SU-DHL-6 (cell line): ENCODE measurements around the gene BMPR1A.

Experiments
- H2AFZ ChIP-seq: fragments of 200-600 bp; sonication (generic); 2 replicates; pipeline ENCODE4 v1.6.1; 2014; ENCODE audit warnings: low read depth, mild to moderate bottlenecking, moderate library complexity, mixed read lengths, antibody characterized with exemption, low read length; ENCODE audit not compliant: severe bottlenecking
- H3F3A ChIP-seq: fragments of 200-600 bp; shearing (Covaris generic); 2 replicates; pipeline ENCODE4 v1.6.0; 2016; ENCODE audit warnings: antibody characterized with exemption, mild to moderate bottlenecking; ENCODE audit not compliant: insufficient read depth
- H3K27ac ChIP-seq: fragments of 200-600 bp; sonication (generic); 2 replicates; pipeline ENCODE4 v1.5.1; 2016; ENCODE audit warnings: low read depth, mild to moderate bottlenecking, low read length, moderate library complexity, mixed read lengths
- H3K27me3 ChIP-seq: fragments of 200-600 bp; sonication (generic), shearing (Covaris generic); 2 replicates; pipeline ENCODE4 v1.6.0; 2014; ENCODE audit warnings: mild to moderate bottlenecking, low read length
- H3K36me3 ChIP-seq: fragments of 200-600 bp; sonication (generic); 2 replicates; pipeline ENCODE4 v1.6.1; 2014; ENCODE audit warnings: mild to moderate bottlenecking, low read length, mixed read lengths
- H3K4me2 ChIP-seq: fragments of 300-600, 200-600 bp; shearing (Covaris generic), sonication (generic); 2 replicates; pipeline ENCODE4 v1.6.0; 2014; ENCODE audit warnings: low read length, low read depth, mild to moderate bottlenecking; ENCODE audit not compliant: poor library complexity, severe bottlenecking
- H3K4me3 ChIP-seq: fragments of 200-600 bp; sonication (generic); 2 replicates; pipeline ENCODE4 v1.5.1; 2014; ENCODE audit warnings: antibody characterized with exemption, low read length, mild to moderate bottlenecking, mixed read lengths; ENCODE audit not compliant: insufficient read depth, poor library complexity, severe bottlenecking
- H3K79me2 ChIP-seq: fragments of 200-600 bp; sonication (generic); 2 replicates; pipeline ENCODE4 v1.6.1; 2014; ENCODE audit warnings: mild to moderate bottlenecking, low read length, moderate library complexity; ENCODE audit not compliant: insufficient read depth
- H3K9ac ChIP-seq: fragments of 200-600 bp; sonication (generic); 2 replicates; pipeline ENCODE4 v1.7.0; 2014; ENCODE audit warnings: mild to moderate bottlenecking, low read length
- H3K9me2 ChIP-seq: fragments of 200-600 bp; sonication (generic); replicated peaks from 2 replicates; pipeline ENCODE4 v1.6.1; 2014; ENCODE audit warnings: low read length; ENCODE audit not compliant: insufficient read depth
- H3K9me3 ChIP-seq: fragments of 200-600 bp; sonication (generic); 2 replicates; pipeline ENCODE4 v1.6.1; 2014; ENCODE audit warnings: low read length, mixed read lengths; ENCODE audit not compliant: insufficient read depth
- H4K20me1 ChIP-seq: fragments of 200-600 bp; sonication (generic); 2 replicates; pipeline ENCODE4 v1.6.1; 2014; ENCODE audit warnings: low read depth, mild to moderate bottlenecking, antibody characterized with exemption, low read length, moderate library complexity, mixed read lengths
- CTCF ChIP-seq: fragments of 200-600 bp; sonication (generic); IDR thresholded peaks from one replicate; pipeline ENCODE4 v1.5.1; 2017; ENCODE audit warnings: antibody characterized with exemption, mild to moderate bottlenecking, low read length, moderate library complexity; ENCODE audit not compliant: insufficient read depth, poor library complexity, severe bottlenecking
- EZH2phosphoT487 ChIP-seq: fragments of 200-600 bp; sonication (generic), shearing (Covaris generic); conservative IDR thresholded peaks from 2 replicates; pipeline ENCODE4 v1.6.1; 2018; ENCODE audit warnings: mild to moderate bottlenecking, antibody characterized with exemption, low read length, moderate library complexity, mixed read lengths

Gene BMPR1A

DNA sequence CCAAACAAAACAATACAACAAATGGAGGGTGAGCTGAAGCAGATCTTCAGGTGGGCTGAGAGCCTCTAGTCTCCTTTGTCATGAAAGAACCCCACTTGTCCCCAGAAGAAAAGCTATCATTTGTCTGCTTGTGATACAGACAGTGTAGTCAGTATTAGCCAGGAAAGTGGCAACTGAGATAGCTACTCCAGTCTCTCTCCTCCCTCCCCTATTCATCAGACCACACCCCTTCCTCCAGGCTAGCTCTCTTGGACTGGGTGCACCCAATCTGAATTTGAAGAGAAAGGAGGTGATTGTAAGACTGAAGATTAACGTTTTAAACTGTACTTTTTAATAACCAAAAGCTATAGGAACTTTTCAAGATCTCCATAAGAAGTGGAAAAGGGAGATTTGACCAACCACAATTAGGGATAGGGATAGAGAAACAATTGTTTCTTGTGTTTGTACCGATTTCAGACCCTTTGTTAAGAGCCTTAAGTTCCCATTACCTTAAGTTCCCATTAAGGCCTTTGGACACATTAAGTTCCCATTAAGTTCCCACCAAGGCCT is 14.1 kb downstream of the BMPR1A start:
- Histone ChIP-seq H3K27ac (no peak overlapping the region), H4K20me1 (peaks cover 19% of the 10 kb centered on the region), H3K4me2 (no peak overlapping the region), H3K27me3 (no peaks in the 10 kb centered on the region), H3F3A (no peaks in the 10 kb centered on the region), H3K9me3 (no peaks in the 10 kb centered on the region), H3K4me3 (no peak overlapping the region), H3K79me2 (peaks cover 66% of the 10 kb centered on the region), H2AFZ (no peak overlapping the region), H3K36me3 (no peaks in the 10 kb centered on the region), H3K9ac (no peak overlapping the region), H3K9me2 (no peaks in the 10 kb centered on the region)
- TF ChIP-seq CTCF = no peak
- no peak for TF ChIP-seq EZH2phosphoT487

DNA sequence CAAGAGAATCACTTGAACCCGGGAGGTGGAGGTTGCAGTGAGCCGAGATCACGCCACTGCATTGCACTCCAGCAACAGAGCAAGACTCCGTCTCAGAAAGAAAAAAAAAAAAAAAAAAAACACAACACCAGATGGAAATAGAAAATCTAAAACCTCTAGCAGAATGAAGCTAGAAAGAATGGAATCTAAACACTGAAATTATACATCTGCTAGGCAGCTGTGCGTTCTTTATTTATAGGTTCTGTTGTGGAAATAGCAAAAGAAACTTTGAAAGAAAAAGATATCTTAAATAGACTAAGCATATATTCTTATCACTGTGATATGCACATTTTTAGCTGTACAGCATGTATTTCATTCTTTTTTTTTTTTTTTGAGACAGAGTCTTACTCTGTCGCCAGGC is 17.1 kb downstream of the BMPR1A start:
- Histone ChIP-seq H3K79me2 (peaks cover 58% of the 10 kb centered on the region), H3K9me2 (no peaks in the 10 kb centered on the region), H3K27ac (no peak overlapping the region), H3K4me2 (no peak overlapping the region), H2AFZ (no peak overlapping the region), H4K20me1 (peaks cover 10% of the 10 kb centered on the region), H3K4me3 (no peak overlapping the region), H3K36me3 (no peaks in the 10 kb centered on the region), H3F3A (no peaks in the 10 kb centered on the region), H3K9me3 (no peaks in the 10 kb centered on the region), H3K9ac (no peak overlapping the region), H3K27me3 (no peaks in the 10 kb centered on the region)
- TF ChIP-seq EZH2phosphoT487 (no peak), CTCF (no peak)

DNA sequence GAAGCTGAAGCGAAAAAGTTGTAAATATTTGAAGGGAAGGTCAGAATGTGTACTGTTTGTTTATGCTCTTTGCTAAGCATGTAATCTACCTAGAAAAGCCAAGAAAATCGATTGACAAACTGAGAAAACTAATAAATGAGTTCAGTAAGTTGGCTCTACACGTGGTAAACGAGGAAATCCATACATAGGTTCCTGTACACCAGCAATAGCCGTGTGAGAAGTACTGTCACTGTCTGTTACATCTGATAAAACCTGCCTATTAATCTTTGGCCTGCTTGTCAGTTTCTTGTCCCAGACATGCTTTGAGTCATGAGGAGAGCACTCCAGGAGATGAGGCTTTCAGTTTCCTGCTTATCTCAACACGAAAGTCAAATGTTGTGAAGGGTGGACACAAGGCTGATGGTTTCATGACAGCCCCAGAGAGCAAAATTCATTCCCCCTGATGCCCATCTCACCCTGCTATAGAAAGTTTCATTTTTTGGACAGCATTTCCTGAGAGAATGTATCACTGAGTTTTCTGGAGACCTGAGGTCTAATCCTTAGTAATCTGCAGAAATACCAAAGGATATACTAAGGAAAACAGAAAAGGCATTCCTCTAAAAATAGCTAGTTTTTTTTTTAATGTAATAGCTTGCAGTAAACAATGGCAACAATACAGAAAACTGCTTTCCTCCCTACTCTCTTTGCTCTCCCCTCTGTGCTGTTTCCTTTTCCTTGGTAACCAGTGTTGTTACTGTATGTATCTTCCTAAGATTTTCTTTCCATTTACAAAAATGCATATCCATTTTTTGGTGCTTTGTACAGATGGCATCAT is 18.8 kb downstream of the BMPR1A start:
- Histone ChIP-seq H2AFZ (no peak overlapping the region), H3K79me2 (peaks cover 54% of the 10 kb centered on the region), H3K36me3 (no peaks in the 10 kb centered on the region), H3K4me2 (no peak overlapping the region), H3K9me3 (no peaks in the 10 kb centered on the region), H3F3A (no peaks in the 10 kb centered on the region), H3K4me3 (no peak overlapping the region), H3K27me3 (no peaks in the 10 kb centered on the region), H3K27ac (no peak overlapping the region), H3K9ac (no peak overlapping the region), H4K20me1 (peaks cover 3% of the 10 kb centered on the region), H3K9me2 (no peaks in the 10 kb centered on the region)
- no peak for TF ChIP-seq EZH2phosphoT487
- no peak for TF ChIP-seq CTCF
